NB4 (cell line): ENCODE data around the gene PHC1.

Experiments
- DNase-seq: peaks from one replicate; pipeline ENCODE4 v3.0.0; 2010; ENCODE audit warnings: low read depth
- H3K4me3 ChIP-seq: one replicate; pipeline ENCODE4 v1.5.1; 2011; ENCODE audit warnings: mild to moderate bottlenecking, low read depth, low read length, moderate library complexity
- MYC ChIP-seq: IDR thresholded peaks from 2 replicates; pipeline ENCODE4 v1.6.1; 2011; ENCODE audit warnings: low read depth, low read length
- POLR2A ChIP-seq: IDR thresholded peaks from 2 replicates; pipeline ENCODE4 v1.6.1; 2011; ENCODE audit warnings: mild to moderate bottlenecking; ENCODE audit not compliant: insufficient read length; ENCODE audit errors: extremely low read depth
- TF ChIP-seq, protein P1 (sequence below): IDR thresholded peaks from 2 replicates; pipeline ENCODE4 v1.6.1; 2011; ENCODE audit warnings: low read depth, low read length
- TF ChIP-seq, protein P2 (sequence below): IDR thresholded peaks from one replicate; pipeline ENCODE4 v1.5.1; 2012; ENCODE audit warnings: low read depth, low read length

Gene PHC1

DNA sequence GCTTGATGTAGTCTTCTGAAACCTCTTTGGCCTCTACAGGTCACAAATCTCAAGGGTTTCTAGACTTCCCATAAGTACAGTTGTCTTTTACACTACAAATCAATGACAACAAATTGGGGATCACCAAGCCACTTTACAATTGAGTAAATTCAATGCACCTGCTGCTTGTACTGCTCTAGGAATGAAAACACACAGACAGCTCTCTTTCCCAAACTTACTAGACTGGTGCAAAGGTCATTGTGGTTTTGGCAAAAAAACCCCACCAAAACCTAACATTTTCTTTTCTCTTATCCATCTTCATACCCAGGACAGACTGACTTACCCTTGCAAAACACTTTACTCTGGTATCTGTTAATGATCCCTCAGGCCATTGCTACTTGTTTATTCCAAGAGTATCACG lies 32.4 kb downstream of the PHC1 start:
- no peak for DNase-seq
- TF ChIP-seq, protein P1, sequence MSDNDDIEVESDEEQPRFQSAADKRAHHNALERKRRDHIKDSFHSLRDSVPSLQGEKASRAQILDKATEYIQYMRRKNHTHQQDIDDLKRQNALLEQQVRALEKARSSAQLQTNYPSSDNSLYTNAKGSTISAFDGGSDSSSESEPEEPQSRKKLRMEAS, result no peak
- TF ChIP-seq MYC (no peak), POLR2A (no peak)
- TF ChIP-seq, protein P2, sequence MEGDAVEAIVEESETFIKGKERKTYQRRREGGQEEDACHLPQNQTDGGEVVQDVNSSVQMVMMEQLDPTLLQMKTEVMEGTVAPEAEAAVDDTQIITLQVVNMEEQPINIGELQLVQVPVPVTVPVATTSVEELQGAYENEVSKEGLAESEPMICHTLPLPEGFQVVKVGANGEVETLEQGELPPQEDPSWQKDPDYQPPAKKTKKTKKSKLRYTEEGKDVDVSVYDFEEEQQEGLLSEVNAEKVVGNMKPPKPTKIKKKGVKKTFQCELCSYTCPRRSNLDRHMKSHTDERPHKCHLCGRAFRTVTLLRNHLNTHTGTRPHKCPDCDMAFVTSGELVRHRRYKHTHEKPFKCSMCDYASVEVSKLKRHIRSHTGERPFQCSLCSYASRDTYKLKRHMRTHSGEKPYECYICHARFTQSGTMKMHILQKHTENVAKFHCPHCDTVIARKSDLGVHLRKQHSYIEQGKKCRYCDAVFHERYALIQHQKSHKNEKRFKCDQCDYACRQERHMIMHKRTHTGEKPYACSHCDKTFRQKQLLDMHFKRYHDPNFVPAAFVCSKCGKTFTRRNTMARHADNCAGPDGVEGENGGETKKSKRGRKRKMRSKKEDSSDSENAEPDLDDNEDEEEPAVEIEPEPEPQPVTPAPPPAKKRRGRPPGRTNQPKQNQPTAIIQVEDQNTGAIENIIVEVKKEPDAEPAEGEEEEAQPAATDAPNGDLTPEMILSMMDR, result no peak
- H3K4me3 ChIP-seq, result peak overlapping the region; percentile 97

DNA sequence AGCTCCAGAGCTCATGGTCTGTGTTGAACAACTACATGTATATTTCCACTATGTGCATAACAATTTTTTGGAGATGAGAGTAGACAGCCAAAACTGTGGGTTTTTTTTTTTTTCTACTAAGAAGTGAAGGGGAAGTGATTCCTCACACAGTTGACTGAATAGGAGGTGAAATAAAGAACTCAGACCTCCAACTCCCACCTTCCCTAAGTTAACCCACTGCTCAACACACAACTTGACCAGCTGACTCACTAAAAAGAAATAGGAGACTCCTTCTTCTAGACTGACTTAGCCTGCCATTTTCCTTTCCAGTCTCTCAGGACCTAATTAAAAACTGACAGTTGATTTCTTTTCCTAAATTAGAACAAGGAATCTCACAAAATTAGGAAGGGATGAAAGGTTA lies 33.4 kb downstream of the PHC1 start:
- TF ChIP-seq MYC (no peak), POLR2A (no peak)
- TF ChIP-seq, protein P1, result no peak
- TF ChIP-seq, protein P2, result no peak
- DNase-seq, result peak; percentile 51
- H3K4me3 ChIP-seq, result peak overlapping the region; percentile 97

DNA sequence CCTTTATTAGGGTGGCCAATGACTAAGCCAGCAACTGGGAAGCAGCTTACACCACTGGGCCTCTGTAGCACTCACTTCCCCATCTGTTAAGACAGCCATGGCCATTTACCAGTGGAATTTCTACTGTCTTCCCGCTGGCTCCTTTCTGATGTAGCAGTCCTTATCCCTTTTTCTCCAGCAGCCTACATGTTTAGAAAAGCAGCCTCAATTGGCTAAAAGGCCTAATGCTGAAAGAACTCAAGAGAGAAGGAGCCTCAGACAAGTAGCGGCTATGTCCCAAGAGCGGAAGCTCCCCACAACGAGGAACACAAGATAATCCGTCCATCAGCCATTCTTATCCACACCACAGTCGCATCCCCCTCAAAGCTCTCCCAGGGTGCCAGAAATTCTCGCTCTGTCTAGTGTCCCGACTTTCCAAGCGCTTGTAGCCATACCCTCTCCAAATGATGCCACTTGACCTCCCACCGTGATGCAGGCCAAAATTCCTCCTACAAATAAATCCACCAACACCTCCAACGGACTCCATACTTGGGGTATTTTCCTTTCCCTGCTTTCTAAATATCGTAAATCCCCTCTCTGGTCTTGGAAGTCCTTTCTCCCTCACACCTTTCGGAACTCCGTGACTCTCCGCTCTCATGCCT lies 34.5 kb downstream of the PHC1 start:
- peak overlapping the region; percentile 97 for H3K4me3 ChIP-seq
- peak; percentile 69 for DNase-seq
- TF ChIP-seq, protein P1, result peak; percentile 45
- no peak; the same call in 1 of the 2 replicates for TF ChIP-seq MYC

DNA sequence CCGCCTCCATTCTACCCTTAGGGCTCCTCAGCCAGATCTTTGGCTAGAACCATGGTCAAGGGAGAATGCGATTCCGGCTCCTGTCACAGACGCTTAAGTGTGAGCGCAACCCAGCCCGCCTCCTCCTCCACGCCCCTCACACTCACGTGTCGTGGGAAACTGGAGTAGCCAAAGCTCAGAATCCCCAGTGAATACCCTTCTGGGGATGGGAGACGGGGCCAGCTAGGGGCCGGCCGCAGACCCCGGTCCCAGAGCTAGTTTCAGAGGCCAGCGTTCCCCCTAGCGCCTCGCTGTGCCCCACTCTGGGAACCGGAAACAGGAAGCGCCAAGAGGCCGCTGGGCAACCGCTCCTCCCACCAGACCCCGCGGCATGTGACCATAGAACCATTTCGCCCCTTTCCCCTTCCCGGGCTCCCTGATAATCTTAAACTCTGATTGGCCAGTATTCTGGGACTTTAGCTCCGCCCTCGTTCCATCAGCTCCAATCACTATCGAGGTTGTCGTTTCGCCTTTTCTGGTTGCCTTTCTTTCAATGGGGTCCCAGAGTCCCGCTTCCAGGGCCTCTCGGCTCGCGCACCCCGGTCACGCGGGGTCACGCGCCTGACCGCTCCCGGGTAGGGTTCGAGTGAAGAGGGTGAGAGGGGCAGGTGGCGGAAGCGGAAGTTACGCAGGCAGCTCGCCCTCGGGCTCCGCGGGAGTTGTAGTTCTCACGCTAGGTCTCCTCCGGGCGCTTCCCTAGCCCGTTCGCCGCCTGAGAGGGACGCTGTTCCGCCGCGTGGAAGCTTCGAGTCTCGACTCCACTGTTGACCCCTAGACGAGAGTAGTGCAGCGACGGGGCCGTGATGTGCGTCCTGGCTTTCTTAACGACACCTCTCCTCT lies 35.3 kb downstream of the PHC1 start, which contains the start of gene M6PR:
Gene M6PR, minus strand, starts transcription at position 304 of the 879 bp plus-strand sequence. CDS start 3,241 bp downstream, outside the sequence.
- TF ChIP-seq, protein P2, result peak; percentile 26
- peak; percentile 95 for TF ChIP-seq MYC
- TF ChIP-seq, protein P1, result peak; percentile 86
- peak; percentile 80 for TF ChIP-seq POLR2A
- peak; percentile 97 for DNase-seq
- peak within 1 kb of the TSS; percentile 97 for H3K4me3 ChIP-seq

DNA sequence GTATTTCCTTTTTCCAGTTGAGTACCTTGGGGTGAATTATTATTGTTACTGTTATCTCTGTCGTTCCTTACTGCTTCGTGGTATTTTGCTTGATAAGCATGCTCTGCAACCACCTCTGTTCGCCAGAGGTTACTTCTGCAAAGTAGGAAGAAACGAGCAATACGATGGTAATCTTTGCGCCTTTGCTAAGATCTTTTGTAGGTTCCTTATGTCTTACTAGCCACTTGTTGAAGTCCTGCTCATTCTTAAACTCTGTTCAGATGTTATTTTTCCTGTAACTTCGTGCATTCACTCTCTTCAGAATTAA lies 35.9 kb downstream of the PHC1 start:
- TF ChIP-seq, protein P2, result no peak
- TF ChIP-seq, protein P1, result no peak
- no peak for TF ChIP-seq POLR2A
- no peak for TF ChIP-seq MYC
- H3K4me3 ChIP-seq, result peak overlapping the region; percentile 97
- DNase-seq, result no peak
